ENCODE data around the gene C2orf76. TPM values are rescaled to one million over a fixed set of nuclear protein-coding genes. Genes with fewer than 3 reads are reported as not detected.

Gene C2orf76
- total RNA-seq, 1 experiment from 2014 or later, result 9.7 TPM

GRCh38 chr2:119385466-119385865 lies 18.8 kb upstream of the C2orf76 start:
- Mint-ChIP-seq H3K27me3 (ENCODE audit: insufficient read depth, unreplicated experiment) (no peaks in the 10 kb centered on the region), H3K9me3 (ENCODE audit: unreplicated experiment) (no peaks in the 10 kb centered on the region), H3K36me3 (ENCODE audit: insufficient read depth, unreplicated experiment) (no peaks in the 10 kb centered on the region), H3K4me1 (ENCODE audit: insufficient read depth, unreplicated experiment) (peaks cover 18% of the 10 kb centered on the region), H3K27ac (ENCODE audit: low read depth, unreplicated experiment) (no peak overlapping the region), H3K4me3 (ENCODE audit: unreplicated experiment) (no peak overlapping the region)
- ChIA-PET CTCF (interaction anchor here (0.6 to 1.2 kb wide), 3 partner anchors 13 to 505 kb away, joined by 3 to 4 read pairs (median 4); no protein-coding TSS in a partner anchor), POLR2A (interaction anchor here (1.5 kb wide), 1 partner anchor 19 kb away, joined by 4 read pairs; the partner anchor contains the start of genes C2orf76 and DBI)
- TF ChIP-seq, protein P1, sequence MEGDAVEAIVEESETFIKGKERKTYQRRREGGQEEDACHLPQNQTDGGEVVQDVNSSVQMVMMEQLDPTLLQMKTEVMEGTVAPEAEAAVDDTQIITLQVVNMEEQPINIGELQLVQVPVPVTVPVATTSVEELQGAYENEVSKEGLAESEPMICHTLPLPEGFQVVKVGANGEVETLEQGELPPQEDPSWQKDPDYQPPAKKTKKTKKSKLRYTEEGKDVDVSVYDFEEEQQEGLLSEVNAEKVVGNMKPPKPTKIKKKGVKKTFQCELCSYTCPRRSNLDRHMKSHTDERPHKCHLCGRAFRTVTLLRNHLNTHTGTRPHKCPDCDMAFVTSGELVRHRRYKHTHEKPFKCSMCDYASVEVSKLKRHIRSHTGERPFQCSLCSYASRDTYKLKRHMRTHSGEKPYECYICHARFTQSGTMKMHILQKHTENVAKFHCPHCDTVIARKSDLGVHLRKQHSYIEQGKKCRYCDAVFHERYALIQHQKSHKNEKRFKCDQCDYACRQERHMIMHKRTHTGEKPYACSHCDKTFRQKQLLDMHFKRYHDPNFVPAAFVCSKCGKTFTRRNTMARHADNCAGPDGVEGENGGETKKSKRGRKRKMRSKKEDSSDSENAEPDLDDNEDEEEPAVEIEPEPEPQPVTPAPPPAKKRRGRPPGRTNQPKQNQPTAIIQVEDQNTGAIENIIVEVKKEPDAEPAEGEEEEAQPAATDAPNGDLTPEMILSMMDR (IDR thresholded peaks at IDR 0.05; ENCODE audit: unreplicated experiment), result no peak
- intact Hi-C loops (cut with micrococcal nuclease), result no loop called here
- BruUV-seq (replicated peaks), result no TSS peak
- DNase-seq (ENCODE audit: unreplicated experiment), result no peak

DNA sequence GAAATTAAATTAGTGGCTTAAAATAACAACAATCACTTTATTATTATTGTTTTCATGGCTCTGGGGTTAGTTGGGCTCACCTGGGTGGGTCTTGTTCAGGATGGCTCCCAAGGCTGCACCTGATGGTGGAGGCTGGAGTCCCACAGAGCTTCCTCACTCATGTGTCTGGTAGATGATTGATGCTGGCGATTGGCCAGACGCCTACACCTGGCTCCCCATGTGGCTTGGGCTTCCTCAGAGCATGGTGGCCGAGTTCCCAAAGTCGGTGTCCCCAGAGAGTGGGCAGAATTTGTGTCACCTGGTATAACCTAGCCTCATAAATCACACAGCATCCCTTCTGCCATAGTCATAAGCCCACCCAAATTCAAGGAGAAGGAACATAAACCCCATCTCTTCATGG lies 18.3 kb upstream of the C2orf76 start:
- H3K4me1 Mint-ChIP-seq (ENCODE audit: insufficient read depth, unreplicated experiment), result peaks cover 17% of the 10 kb centered on the region
- intact Hi-C loops (cut with micrococcal nuclease), result no loop called here
- H3K27me3 Mint-ChIP-seq (ENCODE audit: insufficient read depth, unreplicated experiment), result no peaks in the 10 kb centered on the region
- DNase-seq (ENCODE audit: unreplicated experiment), result no peak
- H3K36me3 Mint-ChIP-seq (ENCODE audit: insufficient read depth, unreplicated experiment), result no peaks in the 10 kb centered on the region
- H3K27ac Mint-ChIP-seq (ENCODE audit: low read depth, unreplicated experiment), result no peak overlapping the region
- H3K4me3 Mint-ChIP-seq (ENCODE audit: unreplicated experiment), result no peak overlapping the region
- H3K9me3 Mint-ChIP-seq (ENCODE audit: unreplicated experiment), result no peaks in the 10 kb centered on the region
- no TSS peak for BruUV-seq (replicated peaks)
- TF ChIP-seq, protein P1 (IDR thresholded peaks at IDR 0.05; ENCODE audit: unreplicated experiment), result no peak
- ChIA-PET CTCF (interaction anchor here (0.6 to 1.2 kb wide), 3 partner anchors 12 to 504 kb away, joined by 3 to 4 read pairs (median 4); no protein-coding TSS in a partner anchor), POLR2A (interaction anchor here (0.5 to 1.5 kb wide), 2 partner anchors 18 to 54 kb away, joined by 3 to 4 read pairs; partner anchors contain the start of genes C2orf76 and DBI)

- peaks cover 9% of the 10 kb centered on the region for H3K4me1 Mint-ChIP-seq (ENCODE audit: insufficient read depth, unreplicated experiment)
- no peak overlapping the region for H3K27ac Mint-ChIP-seq (ENCODE audit: low read depth, unreplicated experiment)
- intact Hi-C loops (cut with micrococcal nuclease), result no loop called here
- peak; percentile 38 for DNase-seq (ENCODE audit: unreplicated experiment)
- ChIA-PET POLR2A (interaction anchor here (1.2 to 1.3 kb wide), 2 partner anchors 11 to 17 kb away, joined by 3 to 7 read pairs; partner anchors contain the start of genes C2orf76 and DBI), CTCF (interaction anchor here (0.6 to 1.8 kb wide), 5 partner anchors 25 to 501 kb away, joined by 3 to 5 read pairs (median 3); no protein-coding TSS in a partner anchor)
- TF ChIP-seq, protein P1 (IDR thresholded peaks at IDR 0.05; ENCODE audit: unreplicated experiment), result no peak
- BruUV-seq (replicated peaks), result no TSS peak
- no peaks in the 10 kb centered on the region for H3K27me3 Mint-ChIP-seq (ENCODE audit: insufficient read depth, unreplicated experiment)
- H3K4me3 Mint-ChIP-seq (ENCODE audit: unreplicated experiment), result no peak overlapping the region
- H3K9me3 Mint-ChIP-seq (ENCODE audit: unreplicated experiment), result no peaks in the 10 kb centered on the region
- H3K36me3 Mint-ChIP-seq (ENCODE audit: insufficient read depth, unreplicated experiment), result no peaks in the 10 kb centered on the region
Measured at GRCh38 chr2:119383410-119384140, 16.9 kb upstream of the C2orf76 start.

GRCh38 chr2:119378566-119378965 lies 11.9 kb upstream of the C2orf76 start:
- BruUV-seq (replicated peaks), result no TSS peak
- TF ChIP-seq, protein P1 (IDR thresholded peaks at IDR 0.05; ENCODE audit: unreplicated experiment), result no peak
- intact Hi-C loops (cut with micrococcal nuclease), result no loop called here
- H3K4me1 Mint-ChIP-seq (ENCODE audit: insufficient read depth, unreplicated experiment), result no peaks in the 10 kb centered on the region
- no peak overlapping the region for H3K27ac Mint-ChIP-seq (ENCODE audit: low read depth, unreplicated experiment)
- H3K4me3 Mint-ChIP-seq (ENCODE audit: unreplicated experiment), result no peak overlapping the region
- no peaks in the 10 kb centered on the region for H3K9me3 Mint-ChIP-seq (ENCODE audit: unreplicated experiment)
- DNase-seq (ENCODE audit: unreplicated experiment), result no peak
- no peaks in the 10 kb centered on the region for H3K27me3 Mint-ChIP-seq (ENCODE audit: insufficient read depth, unreplicated experiment)
- ChIA-PET CTCF (interaction anchor here (0.6 to 0.9 kb wide), 2 partner anchors 49 to 98 kb away, joined by 3 read pairs; no protein-coding TSS in a partner anchor), POLR2A (interaction anchor here (1.6 to 2.1 kb wide), 2 partner anchors 11 to 12 kb away, joined by 8 to 12 read pairs; partner anchors contain the start of genes C2orf76 and DBI)
- H3K36me3 Mint-ChIP-seq (ENCODE audit: insufficient read depth, unreplicated experiment), result peaks cover 6% of the 10 kb centered on the region
